GM21381 (cell line): Measurements from ENCODE around the gene LRRC8E.
"Not testable (repeated sequence)": the region's sequence is repeated elsewhere in the genome, so short reads cannot be mapped to it uniquely, and the experiment has no call there.

Source experiments
- ATAC-seq: cut with Tn5 transposase; IDR thresholded peaks from one replicate; pipeline ENCODE4 v1.9.1; 2021; ENCODE audit warnings: mild to moderate bottlenecking, moderate library complexity; ENCODE audit not compliant: unreplicated experiment

The LRRC8E gene

GRCh38 chr19:7853770-7854128 is 34.6 kb upstream of the LRRC8E start:
- ATAC-seq = no peak

DNA sequence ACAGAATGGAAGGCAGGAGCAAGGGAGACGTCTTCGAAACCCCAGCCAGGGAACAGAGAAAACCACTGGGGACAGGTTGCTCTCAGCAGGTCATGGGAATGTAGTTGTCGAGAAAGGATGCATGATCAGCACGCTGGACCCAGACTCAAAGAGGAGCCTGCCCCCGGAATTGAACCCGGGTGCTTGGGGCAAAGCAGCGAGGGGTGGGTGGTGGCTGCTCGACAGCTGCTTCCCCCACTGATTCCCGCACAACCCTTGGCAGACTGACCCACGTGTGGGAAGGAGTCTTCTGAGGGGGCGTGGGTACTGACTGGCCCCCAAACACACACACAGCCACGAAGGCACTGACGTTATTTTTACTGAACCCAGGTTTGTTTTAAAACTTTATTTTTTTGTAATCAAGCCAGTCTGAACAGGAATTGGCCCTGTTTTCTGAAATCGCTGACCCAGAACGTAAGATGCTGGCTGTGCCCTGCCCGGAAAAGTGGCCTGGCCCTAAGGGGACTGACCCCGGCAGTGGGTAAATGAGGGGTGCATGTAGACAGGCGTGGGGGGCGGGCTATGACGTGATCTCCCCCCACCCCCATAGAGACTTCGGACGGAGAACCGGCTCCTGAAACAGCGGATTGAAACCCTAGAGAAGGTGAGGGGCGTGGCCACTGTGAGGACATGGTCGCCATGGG is 32.7 kb upstream of the LRRC8E start:
- no peak for ATAC-seq

DNA sequence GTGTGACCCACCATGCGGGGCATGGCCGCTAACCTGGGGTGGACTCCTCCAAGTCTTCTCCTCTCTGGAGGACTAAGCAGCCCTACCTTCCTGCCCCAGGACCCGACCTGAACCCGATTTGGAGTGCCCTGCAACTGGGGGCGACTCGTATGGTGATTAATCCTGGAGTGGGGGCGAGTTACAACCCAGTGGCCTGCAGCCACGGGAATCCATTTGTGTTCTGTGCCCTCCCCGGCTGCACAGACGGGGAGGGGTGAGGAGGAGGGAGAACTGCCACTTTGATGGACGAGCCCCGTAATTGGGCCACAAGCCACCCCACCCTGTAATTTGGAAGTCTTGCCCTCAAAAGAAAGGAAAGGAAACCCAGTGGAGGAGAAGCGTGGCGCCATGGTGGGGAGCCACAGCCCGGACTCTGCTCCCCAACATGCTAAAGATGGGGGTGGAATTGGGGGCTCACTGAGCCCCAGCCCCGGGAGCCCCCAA is 32.2 kb upstream of the LRRC8E start:
- ATAC-seq = no peak

DNA sequence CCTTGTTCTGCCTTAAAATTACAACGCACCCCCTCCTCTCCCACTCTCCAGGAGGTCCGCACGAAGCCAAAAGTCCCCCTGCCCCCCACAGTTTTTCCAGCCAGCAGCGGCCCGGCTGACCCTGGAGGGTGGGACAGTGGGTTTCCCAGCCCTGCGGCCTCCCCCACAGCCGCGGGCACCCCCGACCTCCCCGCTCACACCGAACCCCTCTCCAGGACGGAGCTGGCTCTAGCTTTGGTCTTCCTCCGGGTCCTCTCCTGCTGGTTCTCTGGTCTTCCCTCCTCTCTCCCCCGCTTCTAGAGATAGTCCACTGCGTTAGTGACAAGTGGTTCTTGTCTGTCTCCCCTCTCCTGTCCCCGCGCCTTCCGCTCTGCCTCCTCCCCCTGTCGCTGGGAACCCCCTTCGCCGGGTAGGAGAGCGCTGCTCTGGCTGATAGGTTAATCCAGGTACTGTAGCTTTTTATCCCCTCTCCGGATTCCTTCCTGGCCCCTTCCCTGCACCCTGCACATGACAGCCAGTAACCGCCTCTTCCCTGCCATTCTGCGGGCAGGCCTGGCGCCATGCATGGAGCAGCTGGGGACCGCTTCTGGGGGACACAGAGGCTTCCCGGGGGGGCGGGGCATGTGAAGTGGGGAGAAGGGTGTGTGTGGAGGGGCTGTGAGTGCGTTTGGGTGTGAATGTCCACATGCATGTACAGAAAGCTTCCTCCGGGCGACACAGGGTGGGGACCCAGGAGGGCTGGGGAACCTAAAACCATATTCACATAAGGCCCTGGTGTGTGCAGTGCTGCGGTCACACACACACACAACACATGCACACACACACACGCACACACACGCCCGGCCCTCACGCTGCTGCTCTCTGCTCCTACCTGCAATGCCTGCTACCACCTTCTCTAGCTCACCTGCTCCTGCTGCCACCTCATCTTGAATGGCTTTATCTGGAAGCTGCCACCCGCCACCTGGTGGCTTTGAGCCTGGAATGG is 31.3 kb upstream of the LRRC8E start:
- ATAC-seq = no peak

DNA sequence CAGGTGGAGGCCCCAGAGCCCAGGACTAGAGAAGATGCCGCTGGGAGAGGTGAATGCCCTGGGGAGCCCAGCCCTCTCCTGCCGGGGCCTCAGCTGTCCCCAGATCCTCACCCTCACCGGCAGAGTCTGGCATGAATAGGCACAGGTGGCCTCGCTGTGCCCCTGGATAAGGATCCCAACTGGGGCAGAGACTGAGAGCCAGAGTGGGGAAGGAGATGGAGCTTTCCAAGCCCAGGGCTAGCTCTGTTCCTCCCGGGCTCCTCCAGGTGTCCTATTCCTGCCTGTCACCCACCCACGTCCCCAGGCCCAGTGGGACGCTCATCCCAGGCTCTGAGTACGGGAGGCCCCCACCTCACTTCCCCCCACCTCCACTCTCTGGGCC is 30.6 kb upstream of the LRRC8E start:
- ATAC-seq = no peak

- ATAC-seq = no peak
Measured at GRCh38 chr19:7858109-7858770, 30.1 kb upstream of the LRRC8E start.

DNA sequence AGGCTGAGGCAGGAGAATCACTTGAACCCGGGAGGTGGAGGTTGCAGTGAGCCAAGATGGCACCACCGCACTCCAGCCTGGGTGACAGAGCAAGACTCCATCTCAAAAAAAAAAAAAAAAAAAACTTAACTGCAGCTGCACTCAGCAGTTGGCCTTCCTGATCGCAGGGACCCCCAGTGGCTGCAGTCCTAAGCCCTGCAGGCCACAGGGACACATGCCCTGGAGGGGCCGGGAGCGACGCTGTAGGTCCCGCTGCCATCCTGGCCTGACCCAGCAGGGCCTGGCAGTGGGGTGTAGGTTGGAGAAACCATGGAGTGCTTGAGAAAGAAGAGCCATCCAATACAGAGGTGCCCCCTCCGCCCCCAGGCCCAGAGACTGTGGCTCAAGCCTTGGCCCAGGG is 29.2 kb upstream of the LRRC8E start:
- not testable (repeated sequence) for ATAC-seq

GRCh38 chr19:7859831-7860713 is 28.2 kb upstream of the LRRC8E start:
- ATAC-seq = no peak

DNA sequence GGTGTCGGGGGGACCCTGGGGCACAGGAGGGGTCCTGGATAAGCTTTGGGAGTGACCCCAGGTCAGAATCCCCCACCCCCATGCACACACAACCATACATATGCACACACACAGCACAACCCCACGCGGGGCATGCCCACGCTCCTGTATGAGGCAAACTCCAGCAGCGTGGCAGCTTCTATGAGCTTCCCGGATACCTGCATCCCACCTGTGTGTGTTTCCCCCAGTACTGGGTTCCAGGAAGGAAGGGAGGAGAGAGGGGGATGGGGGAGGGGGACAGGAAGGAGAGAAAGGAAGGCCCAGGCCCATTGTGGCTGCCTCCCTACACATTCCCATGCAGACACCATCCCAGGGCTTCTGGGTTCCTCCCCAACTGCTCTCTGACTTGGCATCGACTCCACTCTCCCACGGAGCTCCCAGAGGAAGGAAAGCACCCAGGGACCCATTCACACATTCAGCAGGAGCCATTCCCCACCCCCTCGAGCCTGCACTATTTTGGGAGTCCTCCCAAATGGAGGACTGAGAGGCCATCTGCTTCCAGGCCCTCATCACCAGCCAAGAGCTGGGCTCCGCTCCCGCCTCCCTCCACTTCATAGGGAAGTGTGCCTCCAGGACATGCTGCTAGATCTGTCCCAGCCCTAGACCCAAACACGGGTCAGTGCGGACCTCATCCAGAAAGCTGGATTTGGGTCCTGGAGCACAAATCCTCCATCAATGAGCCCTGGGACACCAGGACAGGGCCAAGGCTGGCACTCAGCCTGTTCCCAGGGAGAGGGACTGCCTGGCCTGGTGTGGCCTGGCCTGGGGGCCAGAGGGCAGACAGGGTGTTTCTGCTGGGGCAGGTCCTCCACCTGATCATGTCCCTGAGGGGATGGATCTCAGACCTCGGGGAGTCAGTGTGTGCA is 27.3 kb upstream of the LRRC8E start:
- ATAC-seq = no peak

DNA sequence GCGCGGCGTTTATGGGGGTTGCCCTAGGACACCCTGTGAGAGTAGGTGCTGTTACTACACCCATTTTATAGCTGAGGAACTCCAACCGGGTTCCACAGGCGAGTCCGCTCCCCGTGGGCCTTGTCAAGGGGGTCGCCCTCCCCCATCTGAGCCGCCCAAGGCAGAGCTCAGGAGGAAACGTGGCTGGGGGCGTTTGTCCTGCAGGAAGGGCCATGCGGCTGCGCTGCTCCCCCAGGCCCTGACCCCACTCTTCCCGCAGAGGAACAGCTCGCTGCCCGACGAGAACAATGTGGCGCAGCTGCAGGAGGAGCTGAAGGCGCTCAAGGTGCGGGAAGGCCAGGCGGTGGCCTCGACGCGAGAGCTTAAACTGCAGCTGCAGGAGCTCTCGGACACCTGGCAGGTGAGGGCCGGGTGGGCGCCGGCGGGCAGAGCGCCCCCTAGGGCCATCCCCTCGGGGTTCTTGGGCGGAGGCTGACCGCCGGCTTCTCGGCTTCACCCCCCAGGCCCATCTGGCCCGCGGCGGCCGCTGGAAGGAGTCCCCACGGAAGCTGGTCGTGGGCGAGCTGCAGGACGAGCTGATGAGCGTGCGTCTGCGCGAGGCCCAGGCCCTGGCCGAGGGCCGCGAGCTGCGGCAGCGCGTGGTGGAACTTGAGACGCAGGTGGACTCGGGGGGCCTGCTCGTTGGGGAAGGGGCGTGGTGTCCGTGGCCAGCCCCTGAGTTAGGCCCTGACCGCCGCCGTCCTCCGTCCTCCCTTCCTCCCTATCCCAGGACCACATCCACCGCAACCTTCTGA is 26.5 kb upstream of the LRRC8E start:
- no peak for ATAC-seq

GRCh38 chr19:7862413-7862951 is 25.8 kb upstream of the LRRC8E start:
- no peak for ATAC-seq

GRCh38 chr19:7863157-7863970 is 24.9 kb upstream of the LRRC8E start:
- no peak for ATAC-seq

DNA sequence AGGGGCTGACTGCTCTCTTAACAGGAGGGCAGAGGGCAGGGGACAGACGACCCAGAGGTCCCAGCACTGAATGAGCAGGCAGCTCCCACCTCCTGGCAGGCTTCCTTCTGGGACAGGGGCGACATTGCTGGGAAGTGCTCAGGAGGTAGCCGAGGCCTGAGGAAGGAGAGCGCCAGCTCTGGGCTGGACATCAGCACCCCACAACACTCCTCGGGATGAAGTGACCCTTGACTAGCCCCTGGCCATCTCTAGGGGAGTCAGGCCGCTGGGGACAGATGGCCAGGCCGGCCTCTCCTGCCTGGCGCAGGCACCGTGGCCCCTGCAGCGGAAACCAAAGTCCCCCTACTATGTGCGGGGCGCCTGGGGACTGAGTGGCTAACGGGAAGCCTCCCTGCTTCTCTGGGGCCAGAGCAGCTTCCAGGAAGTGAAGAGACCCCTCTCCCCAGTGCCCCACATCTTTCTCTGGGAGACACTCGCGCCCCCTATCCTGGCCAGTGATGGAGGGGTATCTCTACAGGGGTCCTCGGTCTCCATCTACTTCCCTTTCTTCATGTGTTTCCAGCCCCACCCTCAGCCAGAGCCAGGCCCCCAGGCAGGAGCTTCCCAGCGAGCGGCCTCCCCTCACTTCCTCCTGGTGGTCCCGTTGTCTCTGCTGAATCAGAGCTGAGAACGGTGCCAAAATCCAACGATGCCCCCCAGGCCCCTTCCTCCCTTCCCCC is 24.2 kb upstream of the LRRC8E start:
- ATAC-seq = no peak

- no peak for ATAC-seq
Measured at GRCh38 chr19:7864690-7865074, 23.6 kb upstream of the LRRC8E start.

DNA sequence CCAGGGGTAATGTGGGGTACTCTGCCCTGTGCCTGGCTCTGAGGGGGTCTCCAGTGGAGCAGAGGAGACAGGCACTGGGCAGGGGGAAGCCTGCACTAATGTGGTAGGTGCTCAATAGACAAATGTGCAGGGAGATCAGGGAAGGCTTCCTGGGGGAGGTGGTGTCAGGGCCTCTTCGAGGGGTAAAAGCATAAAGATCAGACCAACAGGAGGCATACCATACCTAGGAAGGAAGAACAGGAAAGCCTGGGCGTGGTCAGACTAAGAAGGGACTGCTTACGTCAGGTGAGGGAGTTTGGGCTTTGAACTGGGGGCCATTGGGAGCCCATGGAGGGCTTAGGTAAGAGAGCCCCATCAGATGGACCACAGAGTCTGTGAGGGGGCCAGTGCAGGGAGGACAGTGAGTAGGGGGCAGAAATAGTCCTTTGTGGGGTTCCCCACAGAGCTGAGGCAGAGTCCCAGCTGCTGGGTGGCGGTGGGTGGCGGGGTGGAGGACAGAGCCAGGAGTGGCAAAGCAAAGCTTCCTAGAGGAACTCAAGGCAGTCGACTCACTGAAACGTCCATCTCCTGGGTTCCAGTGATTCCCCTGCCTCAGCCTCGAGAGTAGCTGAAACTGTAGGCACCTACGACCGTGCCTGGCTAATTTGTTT is 22.9 kb upstream of the LRRC8E start:
- no peak for ATAC-seq

GRCh38 chr19:7866399-7867091 is 21.8 kb upstream of the LRRC8E start:
- no peak for ATAC-seq
